H9 (cell line): ENCODE measurements around the gene RAPH1. TPM values are rescaled to one million over a fixed set of nuclear protein-coding genes. Genes with fewer than 3 reads are reported as not detected.

Experiments
- DNase-seq: peaks from one replicate; pipeline ENCODE4 v3.0.0-alpha.2; 2017
- H2AFZ ChIP-seq: one replicate; pipeline ENCODE4 v1.6.1; 2013; ENCODE audit warnings: mild to moderate bottlenecking, low read length, control low read depth, moderate library complexity
- H2AK5ac ChIP-seq: 2 replicates; pipeline ENCODE4 v1.6.1; 2013; ENCODE audit warnings: low read length, control low read depth, mixed read lengths; ENCODE audit not compliant: insufficient read length
- H2BK120ac ChIP-seq: one replicate; pipeline ENCODE4 v1.6.1; 2013; ENCODE audit warnings: low read depth, mild to moderate bottlenecking, low read length, control low read depth, inconsistent platforms; ENCODE audit not compliant: poor library complexity, severe bottlenecking
- H2BK12ac ChIP-seq: 2 replicates; pipeline ENCODE4 v1.6.1; 2013; ENCODE audit warnings: low read length, control low read depth, mixed read lengths, low read depth; ENCODE audit not compliant: insufficient read length
- H2BK15ac ChIP-seq: 2 replicates; pipeline ENCODE4 v1.6.1; 2013; ENCODE audit warnings: low read depth, low read length, control low read depth
- H2BK20ac ChIP-seq: one replicate; pipeline ENCODE4 v1.6.1; 2013; ENCODE audit warnings: low read depth, mild to moderate bottlenecking, low read length, control low read depth, inconsistent platforms; ENCODE audit not compliant: poor library complexity, severe bottlenecking
- H2BK5ac ChIP-seq: 2 replicates; pipeline ENCODE4 v1.6.1; 2013; ENCODE audit warnings: low read length, control low read depth, mixed read lengths; ENCODE audit not compliant: insufficient read length
- H3K14ac ChIP-seq: 2 replicates; pipeline ENCODE4 v1.6.1; 2013; ENCODE audit warnings: low read length, control low read depth; ENCODE audit not compliant: insufficient read depth
- H3K18ac ChIP-seq: 2 replicates; pipeline ENCODE4 v1.6.1; 2013; ENCODE audit warnings: low read depth, mild to moderate bottlenecking, mixed read lengths, low read length, control low read depth; ENCODE audit not compliant: insufficient read length
- H3K23ac ChIP-seq: 2 replicates; pipeline ENCODE4 v1.6.1; 2013; ENCODE audit warnings: low read length, control low read depth, mixed read lengths, low read depth; ENCODE audit not compliant: insufficient read length
- H3K23me2 ChIP-seq: 2 replicates; pipeline ENCODE4 v1.6.1; 2013; ENCODE audit warnings: low read depth, mild to moderate bottlenecking, mixed read lengths, low read length, control low read depth; ENCODE audit not compliant: insufficient read length, poor library complexity, severe bottlenecking
- H3K27ac ChIP-seq: 2 replicates; pipeline ENCODE4 v1.5.1; 2013; ENCODE audit warnings: low read length, control low read depth, mixed read lengths, low read depth; ENCODE audit not compliant: insufficient read length
- H3K27me3 ChIP-seq: 2 replicates; pipeline ENCODE4 v1.6.1; 2013; ENCODE audit warnings: low read length, control low read depth, inconsistent platforms; ENCODE audit not compliant: insufficient read depth
- H3K4ac ChIP-seq: 2 replicates; pipeline ENCODE4 v1.6.1; 2013; ENCODE audit warnings: low read depth, mild to moderate bottlenecking, control low read depth, inconsistent platforms, low read length, moderate library complexity
- H3K4me1 ChIP-seq: 2 replicates; pipeline ENCODE4 v1.6.1; 2013; ENCODE audit warnings: low read length, control low read depth, inconsistent platforms; ENCODE audit not compliant: insufficient read depth
- H3K4me2 ChIP-seq: 2 replicates; pipeline ENCODE4 v1.6.1; 2013; ENCODE audit warnings: low read length, control low read depth, mixed read lengths; ENCODE audit not compliant: insufficient read length, insufficient read depth
- H3K56ac ChIP-seq: 2 replicates; pipeline ENCODE4 v1.6.1; 2013; ENCODE audit warnings: low read depth, mild to moderate bottlenecking, mixed read lengths, low read length, control low read depth; ENCODE audit not compliant: insufficient read length
- H3K79me1 ChIP-seq: 2 replicates; pipeline ENCODE4 v1.6.1; 2013; ENCODE audit warnings: low read depth, mild to moderate bottlenecking, moderate library complexity, low read length, control low read depth, inconsistent platforms; ENCODE audit not compliant: insufficient read depth, poor library complexity, severe bottlenecking
- H3K79me2 ChIP-seq: 2 replicates; pipeline ENCODE4 v1.6.1; 2013; ENCODE audit warnings: low read length, control low read depth, inconsistent platforms; ENCODE audit not compliant: insufficient read depth
- H3K9ac ChIP-seq: 2 replicates; pipeline ENCODE4 v1.6.1; 2013; ENCODE audit warnings: low read length, control low read depth, mixed read lengths; ENCODE audit not compliant: insufficient read length; ENCODE audit errors: extremely low read depth
- H3K9me3 ChIP-seq: one replicate; pipeline ENCODE4 v1.6.1; 2013; ENCODE audit warnings: low read depth, low read length, inconsistent platforms; ENCODE audit not compliant: control insufficient read depth
- H3T11ph ChIP-seq: one replicate; pipeline ENCODE4 v1.6.1; 2013; ENCODE audit warnings: mild to moderate bottlenecking, low read length, control low read depth, inconsistent platforms
- H4K20me1 ChIP-seq: one replicate; pipeline ENCODE4 v1.6.1; 2013; ENCODE audit not compliant: control insufficient read depth, insufficient read length, insufficient read depth
- H4K5ac ChIP-seq: 2 replicates; pipeline ENCODE4 v1.6.1; 2013; ENCODE audit warnings: low read depth, mild to moderate bottlenecking, mixed read lengths, low read length, control low read depth; ENCODE audit not compliant: insufficient read length
- H4K8ac ChIP-seq: replicated peaks from 2 replicates; pipeline ENCODE4 v1.6.1; 2013; ENCODE audit warnings: low read length, control low read depth, mixed read lengths, low read depth; ENCODE audit not compliant: insufficient read length
- H4K91ac ChIP-seq: 2 replicates; pipeline ENCODE4 v1.6.1; 2013; ENCODE audit warnings: low read depth, mild to moderate bottlenecking, moderate library complexity, mixed read lengths, low read length, control low read depth; ENCODE audit not compliant: insufficient read length
- H3K27ac Mint-ChIP-seq, 3 experiments: 2 replicates in 2 of 3; 3 replicates in 1 of 3; pipeline ENCODE4 v1.8.0; 2020 to 2021; ENCODE audit warnings: mixed read lengths in 3 of 3, mild to moderate bottlenecking in 1 of 3, moderate library complexity in 1 of 3
- H3K27me3 Mint-ChIP-seq: 2 replicates; pipeline ENCODE4 v1.8.0; 2021; ENCODE audit warnings: low read depth, mild to moderate bottlenecking, moderate library complexity, mixed read lengths
- H3K36me3 Mint-ChIP-seq, 3 experiments: 2 replicates in 2 of 3; 3 replicates in 1 of 3; pipeline ENCODE4 v1.8.0; 2020 to 2021; ENCODE audit warnings: low read depth in 3 of 3, mixed read lengths in 3 of 3; ENCODE audit not compliant: insufficient read depth in 1 of 3
- H3K4me1 Mint-ChIP-seq, 2 experiments: 2 replicates each; pipeline ENCODE4 v1.8.0; 2020; ENCODE audit warnings: mixed read lengths in 2 of 2
- H3K4me3 Mint-ChIP-seq, 2 experiments: 2 replicates in 1 of 2; 3 replicates in 1 of 2; pipeline ENCODE4 v1.8.0; 2020 to 2021; ENCODE audit warnings: mild to moderate bottlenecking in 2 of 2, mixed read lengths in 2 of 2, moderate library complexity in 1 of 2
- H3K9me3 Mint-ChIP-seq, 2 experiments: 2 replicates in 1 of 2; 3 replicates in 1 of 2; pipeline ENCODE4 v1.8.0; 2020; ENCODE audit warnings: mild to moderate bottlenecking in 2 of 2, mixed read lengths in 2 of 2, moderate library complexity in 1 of 2
- WGBS: extraction: QIAGEN DNeasy Blood & Tissue Kit; methylation state at CpG from one replicate; pipeline ENCODE4 v1.1.7; 2013; ENCODE audit warnings: missing lambda C conversion rate, low lambda C conversion rate, mixed read lengths; ENCODE audit not compliant: insufficient read length; ENCODE audit errors: extremely low coverage; 5-methylcytosine and 5-hydroxymethylcytosine counted together
- total RNA-seq: library from RNA; stranded (reverse); gene quantifications from 2 replicates; pipeline ENCODE4 v1.2.1, GENCODE V29; 2021
- TF ChIP-seq, protein P1 (sequence below): fragments of 200-600 bp; sonication (generic); conservative IDR thresholded peaks from 3 replicates; pipeline ENCODE4 v1.8.0; 2021; ENCODE audit warnings: antibody characterized with exemption, mild to moderate bottlenecking

RAPH1 gene
- total RNA-seq, 1 experiment from 2014 or later = 17.1 TPM

DNA sequence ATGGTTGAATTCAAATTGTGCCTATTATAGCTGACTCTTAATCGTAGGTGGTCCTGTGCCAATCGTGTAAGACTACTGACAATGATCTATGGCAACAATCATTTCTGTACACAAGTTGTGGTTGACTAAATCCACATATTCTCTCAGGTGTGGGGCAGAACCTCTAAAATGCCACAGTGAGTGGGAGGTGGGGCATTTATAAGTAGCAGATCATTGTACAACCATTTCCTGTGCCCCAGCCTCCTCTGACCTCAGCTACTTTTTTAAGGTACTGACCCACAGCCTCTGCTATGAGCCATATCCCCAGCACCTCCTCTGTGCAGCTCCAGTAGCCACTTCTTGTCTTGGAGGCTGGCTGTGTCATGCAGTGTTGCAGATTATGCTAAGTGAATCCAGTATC lies 48.6 kb upstream of the RAPH1 start:
- Histone ChIP-seq H3K4me2 (no peak overlapping the region), H3K79me2 (no peaks in the 10 kb centered on the region), H4K91ac (no peak overlapping the region), H2BK15ac (no peak overlapping the region), H2AK5ac (no peak overlapping the region), H2BK5ac (no peak overlapping the region), H3K27ac (no peak overlapping the region), H3K4ac (no peak overlapping the region), H3K18ac (no peak overlapping the region), H3K9ac (no peak overlapping the region), H2BK120ac (no peak overlapping the region), H2BK20ac (no peak overlapping the region), H3K56ac (no peak overlapping the region), H4K20me1 (no peaks in the 10 kb centered on the region), H3K9me3 (no peaks in the 10 kb centered on the region), H3K27me3 (no peaks in the 10 kb centered on the region), H3K23me2 (no peaks in the 10 kb centered on the region), H2AFZ (no peak overlapping the region), H2BK12ac (no peak overlapping the region), H3K4me1 (peaks cover 4% of the 10 kb centered on the region; the same call in 1 of the 2 replicates), H4K8ac (no peak overlapping the region), H3K14ac (no peak overlapping the region), H3K23ac (no peak overlapping the region), H3K79me1 (no peaks in the 10 kb centered on the region), H3T11ph (no peak overlapping the region), H4K5ac (no peak overlapping the region)
- DNase-seq = no peak
- TF ChIP-seq, protein P1, sequence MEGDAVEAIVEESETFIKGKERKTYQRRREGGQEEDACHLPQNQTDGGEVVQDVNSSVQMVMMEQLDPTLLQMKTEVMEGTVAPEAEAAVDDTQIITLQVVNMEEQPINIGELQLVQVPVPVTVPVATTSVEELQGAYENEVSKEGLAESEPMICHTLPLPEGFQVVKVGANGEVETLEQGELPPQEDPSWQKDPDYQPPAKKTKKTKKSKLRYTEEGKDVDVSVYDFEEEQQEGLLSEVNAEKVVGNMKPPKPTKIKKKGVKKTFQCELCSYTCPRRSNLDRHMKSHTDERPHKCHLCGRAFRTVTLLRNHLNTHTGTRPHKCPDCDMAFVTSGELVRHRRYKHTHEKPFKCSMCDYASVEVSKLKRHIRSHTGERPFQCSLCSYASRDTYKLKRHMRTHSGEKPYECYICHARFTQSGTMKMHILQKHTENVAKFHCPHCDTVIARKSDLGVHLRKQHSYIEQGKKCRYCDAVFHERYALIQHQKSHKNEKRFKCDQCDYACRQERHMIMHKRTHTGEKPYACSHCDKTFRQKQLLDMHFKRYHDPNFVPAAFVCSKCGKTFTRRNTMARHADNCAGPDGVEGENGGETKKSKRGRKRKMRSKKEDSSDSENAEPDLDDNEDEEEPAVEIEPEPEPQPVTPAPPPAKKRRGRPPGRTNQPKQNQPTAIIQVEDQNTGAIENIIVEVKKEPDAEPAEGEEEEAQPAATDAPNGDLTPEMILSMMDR = no peak
- WGBS = no CpG with 5 or more reads among the region's 2 CpGs
- Mint-ChIP-seq H3K4me1 (peaks cover 14 to 18% of the 10 kb centered on the region in 2 experiments), H3K36me3 (no peaks in the 10 kb centered on the region), H3K27me3 (no peaks in the 10 kb centered on the region), H3K4me3 (no peak overlapping the region), H3K27ac (no peak overlapping the region), H3K9me3 (no peaks in the 10 kb centered on the region)
